RWPE1 (cell line): Measurements from ENCODE around the gene OR6S1.

Source experiments
- CTCF ChIA-PET: fragments of 350-600 bp; sonication (Branson Sonifier 250); formaldehyde crosslinking; extraction: SDS; loops from one replicate; lab custom pipeline; 2021; lab: Yijun Ruan, JAX
- POLR2A ChIA-PET: fragments of 400-600 bp; formaldehyde crosslinking; extraction: SDS; loops from one replicate; lab custom pipeline; 2020; ENCODE audit warnings: antibody characterized with exemption; ENCODE audit not compliant: low non-redundant PET; lab: Yijun Ruan, JAX
- DNase-seq: peaks from one replicate; pipeline ENCODE4 v3.0.0; 2012; ENCODE audit warnings: low spot score
- H3K27ac ChIP-seq: fragments of 450-650 bp; 2 replicates; pipeline ENCODE4 v1.5.1; 2017
- TF ChIP-seq, protein P1 (sequence below): fragments of 450-650 bp; conservative IDR thresholded peaks from 2 replicates; pipeline ENCODE4 v1.5.1; 2017; ENCODE audit warnings: low read depth, mild to moderate bottlenecking

OR6S1 gene, protein sequence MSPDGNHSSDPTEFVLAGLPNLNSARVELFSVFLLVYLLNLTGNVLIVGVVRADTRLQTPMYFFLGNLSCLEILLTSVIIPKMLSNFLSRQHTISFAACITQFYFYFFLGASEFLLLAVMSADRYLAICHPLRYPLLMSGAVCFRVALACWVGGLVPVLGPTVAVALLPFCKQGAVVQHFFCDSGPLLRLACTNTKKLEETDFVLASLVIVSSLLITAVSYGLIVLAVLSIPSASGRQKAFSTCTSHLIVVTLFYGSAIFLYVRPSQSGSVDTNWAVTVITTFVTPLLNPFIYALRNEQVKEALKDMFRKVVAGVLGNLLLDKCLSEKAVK

DNA sequence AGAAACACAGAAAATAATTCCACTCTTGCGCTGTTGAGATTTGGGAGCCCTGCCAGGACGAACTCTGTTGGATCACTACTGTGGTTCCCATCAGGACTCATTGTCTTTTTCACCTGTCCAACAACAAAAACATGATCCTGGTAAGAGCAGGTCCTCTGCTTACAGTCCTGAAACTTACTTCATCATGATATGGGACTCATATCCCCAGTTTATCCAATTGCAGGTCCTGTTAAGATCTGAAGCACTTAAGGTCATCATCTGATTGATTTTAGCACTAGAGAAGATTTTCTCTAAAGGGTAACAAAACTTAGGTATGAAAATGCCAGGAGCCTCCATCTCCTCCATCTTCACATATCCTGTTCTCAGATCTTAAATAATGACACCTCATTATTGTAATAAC is at the start of gene OR6S1:
OR6S1 (minus strand) TSS at position 101 of the 400 bp plus-strand sequence; CDS start at position 101, 0 bp downstream.
- ChIA-PET POLR2A (no interaction called here), CTCF (no interaction called here)
- TF ChIP-seq, protein P1, sequence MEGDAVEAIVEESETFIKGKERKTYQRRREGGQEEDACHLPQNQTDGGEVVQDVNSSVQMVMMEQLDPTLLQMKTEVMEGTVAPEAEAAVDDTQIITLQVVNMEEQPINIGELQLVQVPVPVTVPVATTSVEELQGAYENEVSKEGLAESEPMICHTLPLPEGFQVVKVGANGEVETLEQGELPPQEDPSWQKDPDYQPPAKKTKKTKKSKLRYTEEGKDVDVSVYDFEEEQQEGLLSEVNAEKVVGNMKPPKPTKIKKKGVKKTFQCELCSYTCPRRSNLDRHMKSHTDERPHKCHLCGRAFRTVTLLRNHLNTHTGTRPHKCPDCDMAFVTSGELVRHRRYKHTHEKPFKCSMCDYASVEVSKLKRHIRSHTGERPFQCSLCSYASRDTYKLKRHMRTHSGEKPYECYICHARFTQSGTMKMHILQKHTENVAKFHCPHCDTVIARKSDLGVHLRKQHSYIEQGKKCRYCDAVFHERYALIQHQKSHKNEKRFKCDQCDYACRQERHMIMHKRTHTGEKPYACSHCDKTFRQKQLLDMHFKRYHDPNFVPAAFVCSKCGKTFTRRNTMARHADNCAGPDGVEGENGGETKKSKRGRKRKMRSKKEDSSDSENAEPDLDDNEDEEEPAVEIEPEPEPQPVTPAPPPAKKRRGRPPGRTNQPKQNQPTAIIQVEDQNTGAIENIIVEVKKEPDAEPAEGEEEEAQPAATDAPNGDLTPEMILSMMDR = no peak
- DNase-seq = no peak
- no peak within 1 kb of the TSS for H3K27ac ChIP-seq

DNA sequence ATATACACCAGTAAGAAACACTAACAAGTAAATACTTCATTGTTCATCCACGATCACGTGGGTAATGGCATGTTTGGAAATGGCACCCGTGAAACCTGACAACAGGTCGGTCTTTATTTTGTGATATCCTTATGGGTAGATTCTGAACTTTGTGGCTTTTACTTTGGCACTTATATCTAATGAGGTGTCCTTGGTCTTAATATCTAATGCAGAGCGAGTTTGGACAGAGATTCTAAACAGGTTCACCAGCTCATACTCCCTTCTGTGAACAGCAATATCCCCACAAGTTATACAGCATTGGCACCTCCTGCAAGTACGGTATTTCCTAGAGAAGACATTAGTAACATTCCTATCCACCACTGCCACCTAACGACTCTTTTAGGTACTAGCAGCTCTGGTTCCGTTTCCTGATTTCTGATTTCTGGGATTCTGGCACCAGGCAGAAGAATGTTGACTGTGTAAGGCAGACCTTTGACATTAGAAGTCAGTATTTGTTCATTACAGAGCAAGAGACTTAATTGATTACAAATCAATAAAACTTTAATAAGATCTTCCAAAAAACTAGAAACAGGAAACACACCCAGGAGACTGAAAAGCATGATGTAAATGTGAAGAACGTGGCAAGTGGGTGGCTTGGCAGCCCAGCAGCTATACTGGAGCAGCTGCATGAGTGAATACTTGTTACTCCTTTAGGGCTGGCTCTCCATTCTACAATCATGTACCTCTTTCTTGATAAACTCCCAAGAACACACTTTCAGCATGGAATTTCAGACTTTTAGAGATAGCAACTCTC is 49.6 kb upstream of the OR6S1 start:
- ChIA-PET POLR2A (no interaction called here), CTCF (interaction anchor here (0.5 to 1.5 kb wide), 17 partner anchors 10 to 349 kb away, joined by 3 to 9 read pairs (median 5); no protein-coding TSS in a partner anchor)
- TF ChIP-seq, protein P1 = peak; percentile 89
- H3K27ac ChIP-seq = no peak overlapping the region
- no peak for DNase-seq

DNA sequence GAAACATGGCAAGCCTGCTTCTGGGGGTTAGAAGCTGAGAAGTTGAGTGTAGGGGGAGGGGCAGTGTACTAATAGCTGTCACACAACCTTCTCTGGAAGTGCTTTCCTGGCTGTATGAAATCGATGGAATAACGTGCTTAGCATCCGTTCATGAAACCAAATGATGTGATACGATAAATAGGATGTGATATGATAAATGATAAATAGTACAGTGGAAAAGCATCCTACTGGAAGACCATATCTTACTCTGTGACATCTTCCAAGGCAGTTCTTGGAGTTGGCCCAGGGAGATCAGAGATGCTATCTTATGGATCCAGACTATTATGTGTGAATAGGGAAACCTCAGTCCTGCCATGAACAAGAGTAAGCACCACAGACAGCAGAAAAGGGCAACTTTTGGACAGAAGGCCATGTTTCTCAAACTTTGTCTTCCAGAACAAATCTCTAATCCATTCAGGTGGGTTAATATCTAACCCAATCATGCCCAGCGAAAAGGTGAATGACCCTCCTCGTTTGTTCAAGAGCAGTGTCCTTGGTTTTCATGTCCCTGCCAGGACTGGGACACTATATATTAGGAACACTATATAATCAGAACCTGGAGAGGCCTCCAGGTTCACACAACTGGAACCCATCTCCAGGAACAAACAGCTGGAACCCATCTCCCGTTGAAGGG is 46.8 kb upstream of the OR6S1 start, which contains the start of gene ANG:
ANG (plus strand) TSS at position 598 of the 673 bp plus-strand sequence. CDS start 4,801 bp downstream, outside the sequence.
- no peak within 1 kb of the TSS for H3K27ac ChIP-seq
- DNase-seq = no peak
- CTCF ChIA-PET = interaction anchor here (0.5 kb wide), 1 partner anchor 10 kb away, joined by 4 read pairs; no protein-coding TSS in a partner anchor
- TF ChIP-seq, protein P1 = no peak
- POLR2A ChIA-PET = no interaction called here

DNA sequence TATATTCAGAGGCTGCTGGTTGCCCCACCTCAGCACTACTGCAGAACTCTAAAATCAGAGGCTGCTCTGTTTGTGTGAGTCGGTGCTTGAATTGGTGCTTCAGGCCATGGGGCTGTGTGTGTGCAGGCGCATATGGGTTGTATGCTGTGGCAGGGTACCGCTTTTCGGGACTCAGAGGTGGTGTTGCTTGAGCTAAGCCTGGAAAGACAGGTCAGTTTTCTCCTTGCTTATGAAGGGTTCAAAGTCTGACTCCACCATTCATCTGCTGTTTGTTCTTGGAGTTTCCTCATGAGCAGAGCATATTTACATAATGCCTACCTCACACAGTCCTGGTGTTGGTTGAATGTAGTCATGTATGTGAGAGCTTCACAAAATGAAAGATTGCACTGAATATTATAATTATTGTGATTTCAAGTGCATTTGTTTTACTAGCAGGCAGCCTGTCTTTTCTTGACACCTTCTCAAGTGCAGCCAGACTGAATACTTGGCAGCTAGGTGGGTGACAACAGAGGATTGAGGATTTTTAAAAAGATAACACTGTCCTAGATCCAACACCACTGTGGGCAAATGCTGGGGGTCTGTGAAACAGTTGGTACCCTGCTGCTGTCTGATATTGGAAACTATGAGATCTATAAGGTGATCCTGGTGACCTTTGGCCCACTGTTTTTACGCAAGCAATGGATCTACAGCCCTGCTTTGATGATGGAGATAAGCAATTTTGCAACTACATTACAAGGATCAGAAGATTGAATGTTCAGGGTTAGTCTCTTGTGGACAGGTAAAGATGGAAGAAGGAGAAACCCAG is 46.1 kb upstream of the OR6S1 start:
- POLR2A ChIA-PET = no interaction called here
- H3K27ac ChIP-seq = no peak overlapping the region
- DNase-seq = no peak
- CTCF ChIA-PET = interaction anchor here (0.7 kb wide), 1 partner anchor 381 kb away, joined by 3 read pairs; no protein-coding TSS in a partner anchor
- TF ChIP-seq, protein P1 = no peak

DNA sequence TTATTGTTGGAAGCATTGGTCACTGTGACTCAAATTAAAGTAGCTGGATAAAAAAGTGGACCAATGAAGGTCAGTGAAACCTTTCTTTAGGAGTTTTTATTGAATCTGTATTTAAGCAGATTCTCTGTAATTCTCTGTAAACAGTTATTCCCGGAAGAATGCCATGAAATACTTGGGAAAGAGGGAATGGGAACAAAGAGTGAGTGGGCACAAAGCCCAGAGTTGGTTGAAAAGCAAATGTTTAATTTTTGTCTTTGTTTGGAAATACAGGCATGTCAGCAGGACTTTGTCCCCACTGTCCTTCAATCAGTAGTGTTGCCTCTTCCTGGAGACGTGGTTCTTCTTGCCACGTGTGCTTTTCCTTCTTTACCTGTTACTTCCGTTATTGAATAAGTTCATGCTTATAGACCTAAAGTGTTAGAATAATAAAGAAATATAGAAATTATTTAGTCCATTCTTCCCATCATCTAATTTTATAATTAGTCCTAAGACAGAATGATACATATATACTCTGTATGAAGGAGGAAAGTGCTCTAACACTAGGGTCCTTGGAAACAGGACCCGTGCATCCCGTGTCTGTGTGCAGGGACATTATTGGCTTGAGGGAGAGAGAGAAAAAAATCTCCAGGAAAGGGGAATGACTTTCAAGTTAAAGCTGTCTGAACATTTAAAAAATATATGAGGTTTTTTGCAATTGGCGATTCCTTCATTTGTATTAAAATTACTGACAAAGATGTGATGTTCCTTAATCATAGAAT is 45.1 kb upstream of the OR6S1 start:
- CTCF ChIA-PET = no interaction called here
- no peak for DNase-seq
- no peak overlapping the region for H3K27ac ChIP-seq
- POLR2A ChIA-PET = no interaction called here
- TF ChIP-seq, protein P1 = no peak
